HepG2 (cell line): ENCODE results near the gene IL36B.

Source experiments
- CREM ChIP-seq, 2 experiments: sonication (generic) in 1 of 2; formaldehyde crosslinking in 1 of 2; IDR thresholded peaks; 2 replicates each; pipeline versions ENCODE4 v1.4.0 to v1.6.1; 2016 to 2020; ENCODE audit warnings: antibody characterized with exemption in 1 of 2, mild to moderate bottlenecking in 1 of 2, missing genetic modification reagents in 1 of 2
- MEF2D ChIP-seq: sonication (generic); formaldehyde crosslinking; IDR thresholded peaks from 2 replicates; pipeline ENCODE4 v1.5.1; 2020; ENCODE audit warnings: mild to moderate bottlenecking, missing genetic modification reagents
- POLR2A ChIP-seq, 2 experiments: IDR thresholded peaks; 2 replicates each; pipeline ENCODE4 v1.6.1; 2011; ENCODE audit warnings: low read depth in 2 of 2, low read length in 2 of 2, mild to moderate bottlenecking in 1 of 2, moderate library complexity in 1 of 2; ENCODE audit not compliant: insufficient read depth in 1 of 2
- SMC3 ChIP-seq: IDR thresholded peaks from 2 replicates; pipeline ENCODE4 v1.6.1; 2011; ENCODE audit warnings: low read length, improper control_type of control experiment
- ZNF446 ChIP-seq: sonication (generic); formaldehyde crosslinking; IDR thresholded peaks from 2 replicates; pipeline ENCODE4 v1.5.0; 2020; ENCODE audit warnings: mild to moderate bottlenecking, missing genetic modification reagents
- ZNF552 ChIP-seq: sonication (generic); formaldehyde crosslinking; IDR thresholded peaks from 2 replicates; pipeline ENCODE4 v1.9.0; 2022; ENCODE audit warnings: missing genetic modification reagents, mild to moderate bottlenecking, borderline replicate concordance
- TF ChIP-seq, protein P1 (sequence below): sonication (generic); formaldehyde crosslinking; conservative IDR thresholded peaks from 2 replicates; pipeline ENCODE4 v1.8.1; 2023; ENCODE audit warnings: missing genetic modification reagents
- TF ChIP-seq, protein P2 (sequence below): sonication (generic); formaldehyde crosslinking; IDR thresholded peaks from 2 replicates; pipeline ENCODE4 v1.5.0; 2020; ENCODE audit warnings: mild to moderate bottlenecking, missing genetic modification reagents, moderate library complexity
- TF ChIP-seq, protein P3 (sequence below), 2 experiments: sonication (generic) in 1 of 2; formaldehyde crosslinking in 1 of 2; IDR thresholded peaks; 2 replicates each; pipeline versions ENCODE4 v1.5.1 to v1.6.1; 2011 to 2020; ENCODE audit warnings: borderline replicate concordance in 1 of 2, low read depth in 1 of 2, low read length in 1 of 2, mild to moderate bottlenecking in 1 of 2, missing genetic modification reagents in 1 of 2, moderate library complexity in 1 of 2

DNA sequence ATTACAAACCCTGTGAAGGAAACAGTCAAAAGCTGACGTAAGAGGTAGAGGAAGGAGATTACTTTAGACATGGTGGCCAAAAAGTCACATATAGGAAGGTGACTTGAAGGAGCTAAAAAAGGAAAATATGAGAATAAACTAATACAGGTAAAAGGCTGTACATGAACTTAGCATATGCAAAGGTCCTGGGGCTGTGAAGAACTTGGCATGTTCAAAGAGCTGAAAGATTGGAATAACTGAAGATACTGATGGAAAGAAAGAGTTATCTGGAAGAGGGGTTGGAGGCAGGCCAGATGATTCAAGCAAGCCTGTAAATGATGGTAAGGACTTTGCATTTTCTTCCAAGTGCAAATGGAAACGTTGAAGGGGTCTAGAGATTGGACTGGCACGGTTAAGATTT lies 34.2 kb downstream of the IL36B start:
- TF ChIP-seq POLR2A (IDR thresholded peaks at IDR 0.05; ENCODE audit: insufficient read depth in 1 of 2, low read depth in 2 of 2, low read length in 2 of 2) (no peak), SMC3 (no peak), MEF2D (no peak), ZNF446 (no peak), CREM (IDR thresholded peaks at IDR 0.05) (no peak), CREM (CRISPR knock-in tag; IDR thresholded peaks at IDR 0.05) (no peak), ZNF552 (CRISPR knock-in tag) (no peak)
- TF ChIP-seq, protein P1, sequence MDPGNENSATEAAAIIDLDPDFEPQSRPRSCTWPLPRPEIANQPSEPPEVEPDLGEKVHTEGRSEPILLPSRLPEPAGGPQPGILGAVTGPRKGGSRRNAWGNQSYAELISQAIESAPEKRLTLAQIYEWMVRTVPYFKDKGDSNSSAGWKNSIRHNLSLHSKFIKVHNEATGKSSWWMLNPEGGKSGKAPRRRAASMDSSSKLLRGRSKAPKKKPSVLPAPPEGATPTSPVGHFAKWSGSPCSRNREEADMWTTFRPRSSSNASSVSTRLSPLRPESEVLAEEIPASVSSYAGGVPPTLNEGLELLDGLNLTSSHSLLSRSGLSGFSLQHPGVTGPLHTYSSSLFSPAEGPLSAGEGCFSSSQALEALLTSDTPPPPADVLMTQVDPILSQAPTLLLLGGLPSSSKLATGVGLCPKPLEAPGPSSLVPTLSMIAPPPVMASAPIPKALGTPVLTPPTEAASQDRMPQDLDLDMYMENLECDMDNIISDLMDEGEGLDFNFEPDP: no peak
- TF ChIP-seq, protein P2, sequence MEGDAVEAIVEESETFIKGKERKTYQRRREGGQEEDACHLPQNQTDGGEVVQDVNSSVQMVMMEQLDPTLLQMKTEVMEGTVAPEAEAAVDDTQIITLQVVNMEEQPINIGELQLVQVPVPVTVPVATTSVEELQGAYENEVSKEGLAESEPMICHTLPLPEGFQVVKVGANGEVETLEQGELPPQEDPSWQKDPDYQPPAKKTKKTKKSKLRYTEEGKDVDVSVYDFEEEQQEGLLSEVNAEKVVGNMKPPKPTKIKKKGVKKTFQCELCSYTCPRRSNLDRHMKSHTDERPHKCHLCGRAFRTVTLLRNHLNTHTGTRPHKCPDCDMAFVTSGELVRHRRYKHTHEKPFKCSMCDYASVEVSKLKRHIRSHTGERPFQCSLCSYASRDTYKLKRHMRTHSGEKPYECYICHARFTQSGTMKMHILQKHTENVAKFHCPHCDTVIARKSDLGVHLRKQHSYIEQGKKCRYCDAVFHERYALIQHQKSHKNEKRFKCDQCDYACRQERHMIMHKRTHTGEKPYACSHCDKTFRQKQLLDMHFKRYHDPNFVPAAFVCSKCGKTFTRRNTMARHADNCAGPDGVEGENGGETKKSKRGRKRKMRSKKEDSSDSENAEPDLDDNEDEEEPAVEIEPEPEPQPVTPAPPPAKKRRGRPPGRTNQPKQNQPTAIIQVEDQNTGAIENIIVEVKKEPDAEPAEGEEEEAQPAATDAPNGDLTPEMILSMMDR: no peak
- TF ChIP-seq, protein P3, sequence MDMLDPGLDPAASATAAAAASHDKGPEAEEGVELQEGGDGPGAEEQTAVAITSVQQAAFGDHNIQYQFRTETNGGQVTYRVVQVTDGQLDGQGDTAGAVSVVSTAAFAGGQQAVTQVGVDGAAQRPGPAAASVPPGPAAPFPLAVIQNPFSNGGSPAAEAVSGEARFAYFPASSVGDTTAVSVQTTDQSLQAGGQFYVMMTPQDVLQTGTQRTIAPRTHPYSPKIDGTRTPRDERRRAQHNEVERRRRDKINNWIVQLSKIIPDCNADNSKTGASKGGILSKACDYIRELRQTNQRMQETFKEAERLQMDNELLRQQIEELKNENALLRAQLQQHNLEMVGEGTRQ (IDR thresholded peaks at IDR 0.05; ENCODE audit: low read depth, low read length): no peak
- TF ChIP-seq, protein P3 (CRISPR knock-in tag; IDR thresholded peaks at IDR 0.05; ENCODE audit: borderline replicate concordance): no peak
